ENCODE data around the gene ZBTB7B.

The ZBTB7B gene

GRCh38 chr1:155002464-155003226 is at the start of gene ZBTB7B:
ZBTB7B (plus strand) TSS chr1:155002802; CDS start chr1:155014661, 11,859 bp downstream.
- peak; percentile 85 for DNase-seq

- DNase-seq = no peak
Measured at GRCh38 chr1:154953611-154954038, 49.0 kb upstream of the ZBTB7B start.

GRCh38 chr1:154954541-154954940 is 48.1 kb upstream of the ZBTB7B start:
- DNase-seq = no peak

- peak; percentile 80 for DNase-seq
Measured at GRCh38 chr1:154955039-154955717, 47.4 kb upstream of the ZBTB7B start.

GRCh38 chr1:154955718-154956543 is 46.7 kb upstream of the ZBTB7B start, which contains the start of gene PBXIP1:
PBXIP1 (minus strand) TSS chr1:154956099; CDS start chr1:154953721, 2,378 bp downstream.
- peak; percentile 87 for DNase-seq

- DNase-seq = no peak
Measured at GRCh38 chr1:154956544-154956941, 46.1 kb upstream of the ZBTB7B start.

- DNase-seq = no peak
Measured at GRCh38 chr1:154957091-154957657, 45.4 kb upstream of the ZBTB7B start.

GRCh38 chr1:154958036-154958435 is 44.6 kb upstream of the ZBTB7B start:
- no peak for DNase-seq

GRCh38 chr1:154958681-154959425 is 43.7 kb upstream of the ZBTB7B start:
- DNase-seq = no peak

GRCh38 chr1:154959426-154959780 is 43.2 kb upstream of the ZBTB7B start:
- DNase-seq = no peak

GRCh38 chr1:154960446-154961136 is 42.0 kb upstream of the ZBTB7B start:
- no peak for DNase-seq

- peak; percentile 75 for DNase-seq
Measured at GRCh38 chr1:154961207-154962155, 41.1 kb upstream of the ZBTB7B start, which contains the start of gene PYGO2. PYGO2 (minus strand) TSS chr1:154961782; CDS start chr1:154961576, 206 bp downstream.

GRCh38 chr1:154962156-154962749 is 40.3 kb upstream of the ZBTB7B start:
- peak; percentile 38 for DNase-seq

- no peak for DNase-seq
Measured at GRCh38 chr1:154962795-154963330, 39.7 kb upstream of the ZBTB7B start.

GRCh38 chr1:154963643-154964042 is 39.0 kb upstream of the ZBTB7B start:
- DNase-seq = no peak

GRCh38 chr1:154964359-154964758 is 38.2 kb upstream of the ZBTB7B start:
- DNase-seq = no peak

GRCh38 chr1:154966111-154966510 is 36.5 kb upstream of the ZBTB7B start:
- no peak for DNase-seq

- DNase-seq = no peak
Measured at GRCh38 chr1:154967331-154967950, 35.2 kb upstream of the ZBTB7B start.

- DNase-seq = no peak
Measured at GRCh38 chr1:154968731-154969130, 33.9 kb upstream of the ZBTB7B start.

All from NCI-H146 (cell line).